ENCODE results near the gene DXO.

The DXO gene

GRCh38 chr6:31970604-31971271 lies 1.2 kb downstream of the DXO start:
- no peak for DNase-seq

GRCh38 chr6:31969712-31970603 lies 2.0 kb downstream of the DXO start:
- Histone ChIP-seq H3K36me3 (peaks cover 68% of the 10 kb centered on the region), H3K27ac (no peak overlapping the region), H3K9me3 (ENCODE audit: severe bottlenecking) (no peaks in the 10 kb centered on the region), H3K4me3 (ENCODE audit: low read depth, low read length) (no peak overlapping the region), H3K27me3 (ENCODE audit: insufficient read depth, low read depth, severe bottlenecking) (no peaks in the 10 kb centered on the region)
- no peak for TF ChIP-seq CTCF (IDR thresholded peaks at IDR 0.05; ENCODE audit: low read depth, low read length)
- no peak for DNase-seq

More at GRCh38 chr6:31970604-31971271, 1.2 kb downstream of the DXO start:
- H3K27ac ChIP-seq: peak overlapping the region; percentile 98
- H3K9me3 ChIP-seq (ENCODE audit: severe bottlenecking): no peaks in the 10 kb centered on the region
- TF ChIP-seq CTCF (IDR thresholded peaks at IDR 0.05; ENCODE audit: low read depth, low read length): no peak
- peak overlapping the region; percentile 65 for H3K4me3 ChIP-seq (ENCODE audit: low read depth, low read length)
- H3K27me3 ChIP-seq (ENCODE audit: insufficient read depth, low read depth, severe bottlenecking): no peaks in the 10 kb centered on the region
- H3K36me3 ChIP-seq: peaks cover 61% of the 10 kb centered on the region

DNA sequence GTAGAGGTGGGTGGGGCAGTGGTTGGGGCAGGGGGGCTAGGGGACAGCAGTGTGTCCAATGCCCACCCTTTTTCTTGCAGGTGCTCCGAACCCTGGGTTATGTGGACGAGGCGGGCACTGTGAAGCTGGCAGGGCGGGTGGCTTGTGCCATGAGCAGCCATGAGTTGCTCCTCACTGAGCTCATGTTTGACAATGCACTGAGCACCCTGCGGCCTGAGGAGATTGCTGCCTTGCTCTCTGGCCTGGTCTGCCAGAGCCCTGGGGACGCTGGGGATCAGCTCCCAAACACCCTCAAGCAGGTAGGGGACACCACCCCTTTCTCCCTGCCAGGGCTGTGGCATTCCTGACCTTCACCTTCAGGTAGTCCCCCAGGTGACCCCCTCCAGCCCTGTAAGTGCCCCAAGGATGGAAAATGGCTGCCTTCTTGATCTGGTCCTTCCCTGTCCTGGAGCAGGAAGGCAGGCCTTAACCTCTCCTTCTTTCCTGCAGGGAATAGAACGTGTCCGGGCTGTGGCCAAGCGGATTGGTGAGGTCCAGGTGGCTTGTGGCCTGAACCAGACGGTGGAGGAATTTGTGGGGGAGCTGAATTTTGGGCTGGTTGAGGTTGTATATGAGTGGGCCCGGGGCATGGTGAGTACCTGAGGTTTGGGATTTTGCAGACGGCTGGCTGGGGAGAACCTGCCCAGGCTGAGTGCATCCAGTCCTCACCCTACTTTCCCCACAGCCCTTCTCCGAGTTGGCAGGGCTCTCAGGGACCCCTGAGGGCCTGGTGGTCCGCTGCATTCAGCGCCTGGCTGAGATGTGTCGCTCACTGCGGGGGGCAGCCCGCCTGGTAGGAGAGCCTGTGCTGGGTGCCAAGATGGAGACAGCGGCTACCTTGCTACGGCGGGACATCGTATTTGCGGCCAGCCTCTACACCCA lies 2.9 kb downstream of the DXO start:
- Histone ChIP-seq H3K9me3 (ENCODE audit: severe bottlenecking) (no peaks in the 10 kb centered on the region), H3K27me3 (ENCODE audit: insufficient read depth, low read depth, severe bottlenecking) (no peaks in the 10 kb centered on the region)

DNA sequence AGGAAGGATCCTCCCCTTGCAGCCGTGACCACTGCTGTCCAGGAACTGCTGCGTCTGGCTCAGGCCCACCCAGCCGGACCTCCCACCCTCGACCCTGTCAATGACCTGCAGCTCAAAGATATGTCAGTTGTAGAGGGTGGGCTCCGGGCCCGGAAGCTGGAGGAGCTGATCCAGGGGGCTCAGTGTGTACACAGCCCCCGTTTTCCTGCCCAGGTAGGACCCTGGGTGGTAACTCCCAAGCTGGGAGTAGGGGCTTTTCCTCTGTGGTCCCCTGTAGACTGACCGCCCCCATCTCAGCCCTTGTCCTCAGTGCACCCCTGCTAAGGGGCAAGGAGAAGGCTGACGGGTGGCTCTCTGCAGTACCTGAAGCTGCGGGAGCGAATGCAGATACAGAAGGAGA lies 3.6 kb downstream of the DXO start:
- peaks cover 79% of the 10 kb centered on the region for H3K36me3 ChIP-seq
- DNase-seq: no peak

More for the DNA sequence above, 2.9 kb downstream of the DXO start:
- Histone ChIP-seq H3K36me3 (peaks cover 72% of the 10 kb centered on the region), H3K27ac (no peak overlapping the region), H3K4me3 (ENCODE audit: low read depth, low read length) (no peak overlapping the region)
- no peak for DNase-seq
- no peak for TF ChIP-seq CTCF (IDR thresholded peaks at IDR 0.05; ENCODE audit: low read depth, low read length)

More for the DNA sequence above, 3.6 kb downstream of the DXO start:
- H3K4me3 ChIP-seq (ENCODE audit: low read depth, low read length): no peak overlapping the region
- H3K27me3 ChIP-seq (ENCODE audit: insufficient read depth, low read depth, severe bottlenecking): no peaks in the 10 kb centered on the region
- no peak overlapping the region for H3K27ac ChIP-seq
- no peak for TF ChIP-seq CTCF (IDR thresholded peaks at IDR 0.05; ENCODE audit: low read depth, low read length)
- H3K9me3 ChIP-seq (ENCODE audit: severe bottlenecking): no peaks in the 10 kb centered on the region
